HG02642 (cell line): ENCODE data around the gene RPL39.
"Not testable (repeated sequence)": the region's sequence is repeated elsewhere in the genome, so short reads cannot be mapped to it uniquely, and the experiment has no call there.

Experiments used
- ATAC-seq: cut with Tn5 transposase; IDR thresholded peaks from one replicate; pipeline ENCODE4 v1.9.1; 2021; ENCODE audit warnings: mild to moderate bottlenecking; ENCODE audit not compliant: unreplicated experiment, poor library complexity

Gene RPL39

GRCh38 chrX:119791437-119792231, at the start of gene RPL39:
RPL39 (minus strand) TSS chrX:119791630; CDS start chrX:119791576, 54 bp downstream.
- peak; percentile 94 for ATAC-seq

- no peak for ATAC-seq
Measured at GRCh38 chrX:119833905-119834304, 42.5 kb upstream of the RPL39 start.

- no peak for ATAC-seq
Measured at GRCh38 chrX:119828446-119828845, 37.0 kb upstream of the RPL39 start.

GRCh38 chrX:119826399-119826959, 35.0 kb upstream of the RPL39 start:
- no peak for ATAC-seq

GRCh38 chrX:119824221-119824620, 32.8 kb upstream of the RPL39 start:
- not testable (repeated sequence) for ATAC-seq

GRCh38 chrX:119821703-119822102, 30.3 kb upstream of the RPL39 start:
- peak; percentile 96 for ATAC-seq

- ATAC-seq: no peak
Measured at GRCh38 chrX:119817130-119817690, 25.8 kb upstream of the RPL39 start.

GRCh38 chrX:119816300-119816699, 24.9 kb upstream of the RPL39 start:
- no peak for ATAC-seq

GRCh38 chrX:119809185-119809666, 17.8 kb upstream of the RPL39 start:
- ATAC-seq: no peak

- not testable (repeated sequence) for ATAC-seq
Measured at GRCh38 chrX:119808461-119808860, 17.0 kb upstream of the RPL39 start.

- no peak for ATAC-seq
Measured at GRCh38 chrX:119802546-119802945, 11.1 kb upstream of the RPL39 start.

- ATAC-seq: no peak
Measured at GRCh38 chrX:119801253-119802221, 10.1 kb upstream of the RPL39 start.

- ATAC-seq: peak; percentile 30
Measured at GRCh38 chrX:119790977-119791436, 423 bp downstream of the RPL39 start.

GRCh38 chrX:119784747-119785446, 6.5 kb downstream of the RPL39 start:
- ATAC-seq: no peak

- ATAC-seq: no peak
Measured at GRCh38 chrX:119783026-119783425, 8.4 kb downstream of the RPL39 start.

- no peak for ATAC-seq
Measured at GRCh38 chrX:119778829-119779228, 12.6 kb downstream of the RPL39 start.

- ATAC-seq: no peak
Measured at GRCh38 chrX:119775517-119776238, 15.8 kb downstream of the RPL39 start.

GRCh38 chrX:119769388-119769787, 22.0 kb downstream of the RPL39 start:
- ATAC-seq: not testable (repeated sequence)

GRCh38 chrX:119768436-119768835, 23.0 kb downstream of the RPL39 start:
- not testable (repeated sequence) for ATAC-seq
